Activated CD4-positive, alpha-beta T cell treated with anti-CD3 and anti-CD28 coated beads for 36 hours (primary cell): ENCODE data around the gene USP13. TPM values are rescaled to one million over a fixed set of nuclear protein-coding genes. Genes with fewer than 3 reads are reported as not detected.
"Not testable (repeated sequence)": the region's sequence is repeated elsewhere in the genome, so short reads cannot be mapped to it uniquely, and the experiment has no call there.

Experiments
- ATAC-seq: fragments of 200-7000 bp; cut with Tn5 transposase; one replicate; pipeline ENCODE4 v1.10.0; 2021; ENCODE audit warnings: mild to moderate bottlenecking, moderate library complexity
- CTCF ChIA-PET: fragments of 350-600 bp; sonication (Branson Sonifier 250); formaldehyde crosslinking; loops from one replicate; lab custom pipeline; 2021; ENCODE audit warnings: antibody characterized with exemption; lab: Charles Lee
- POLR2A ChIA-PET: fragments of 350-600 bp; sonication (Branson Sonifier 250); formaldehyde crosslinking; loops from one replicate; lab custom pipeline; 2021; ENCODE audit warnings: antibody characterized with exemption, inconsistent platforms; lab: Charles Lee
- DNase-seq: peaks from one replicate; pipeline ENCODE4 v3.0.0-alpha.2; 2020
- H3K27ac Mint-ChIP-seq: one replicate; pipeline ENCODE4 v1.8.0; 2021; ENCODE audit warnings: mixed read lengths
- H3K27me3 Mint-ChIP-seq: one replicate; pipeline ENCODE4 v1.8.0; 2021; ENCODE audit warnings: mixed read lengths
- H3K36me3 Mint-ChIP-seq: one replicate; pipeline ENCODE4 v1.8.0; 2021; ENCODE audit warnings: low read depth, mixed read lengths
- H3K4me1 Mint-ChIP-seq: one replicate; pipeline ENCODE4 v1.8.0; 2021; ENCODE audit warnings: mixed read lengths
- H3K4me3 Mint-ChIP-seq: one replicate; pipeline ENCODE4 v1.8.0; 2021; ENCODE audit warnings: mild to moderate bottlenecking, moderate library complexity, mixed read lengths
- H3K9me3 Mint-ChIP-seq: one replicate; pipeline ENCODE4 v1.8.0; 2021; ENCODE audit warnings: low read depth, mixed read lengths
- intact Hi-C, 2 experiments: fragments of 100-400 bp; cut with DNase I in 1 of 2; cut with micrococcal nuclease in 1 of 2; formaldehyde crosslinking; loops; one replicate each; pipeline versions ENCODE4 v1.14.2 to v1.15.1; 2022 to 2024; cut with DNase I, micrococcal nuclease
- total RNA-seq, 2 experiments: library from RNA; stranded (reverse); gene quantifications; one replicate each; pipeline ENCODE4 v1.2.3, GENCODE V29; 2021

Gene USP13
- total RNA-seq, 2 experiments from 2014 or later, result 11.2 to 11.6 TPM

DNA sequence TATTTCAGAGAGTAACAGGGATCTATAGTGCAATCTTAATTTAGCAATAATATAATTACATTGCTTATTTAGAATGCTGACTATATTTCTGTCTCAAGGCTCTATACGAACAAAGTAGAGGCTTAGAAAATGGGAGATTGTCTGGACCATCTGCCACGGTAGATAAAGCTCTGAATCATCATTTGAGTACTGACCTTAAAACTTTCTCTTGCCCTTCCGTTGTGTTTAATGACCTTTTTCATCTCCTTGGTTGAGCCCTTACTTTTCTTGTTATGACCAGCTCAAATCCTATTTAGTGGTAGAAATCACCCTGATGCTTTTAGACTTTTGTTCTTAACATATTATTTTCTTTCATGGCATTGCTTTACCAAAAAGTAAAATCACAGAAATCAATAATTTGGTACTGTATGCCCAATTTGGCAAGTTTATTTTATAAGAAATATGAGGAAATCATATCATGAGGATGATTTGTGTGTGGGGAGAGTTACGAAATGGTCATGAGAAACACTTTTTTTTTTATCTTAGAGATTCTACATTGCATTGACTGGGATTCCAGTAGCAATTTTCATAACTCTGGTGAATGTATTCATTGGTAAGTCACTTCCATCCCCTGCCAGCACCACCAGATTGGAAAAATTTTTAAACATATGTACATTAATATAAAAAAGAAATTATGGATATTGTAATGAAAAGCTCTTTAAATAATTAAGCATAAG lies 37.2 kb upstream of the USP13 start:
- peaks cover 5% of the 10 kb centered on the region for H3K4me1 Mint-ChIP-seq
- H3K9me3 Mint-ChIP-seq, result no peaks in the 10 kb centered on the region
- no peaks in the 10 kb centered on the region for H3K27me3 Mint-ChIP-seq
- peaks cover 29% of the 10 kb centered on the region for H3K36me3 Mint-ChIP-seq
- POLR2A ChIA-PET, result no interaction called here
- intact Hi-C loops, result no loop called here
- no peak for ATAC-seq
- H3K4me3 Mint-ChIP-seq, result no peak overlapping the region
- CTCF ChIA-PET, result interaction anchor here (1.1 to 1.3 kb wide), 2 partner anchors 11 to 34 kb away, joined by 3 to 4 read pairs; partner anchors contain the start of genes MRPL47 and NDUFB5
- no peak for DNase-seq
- no peak overlapping the region for H3K27ac Mint-ChIP-seq

DNA sequence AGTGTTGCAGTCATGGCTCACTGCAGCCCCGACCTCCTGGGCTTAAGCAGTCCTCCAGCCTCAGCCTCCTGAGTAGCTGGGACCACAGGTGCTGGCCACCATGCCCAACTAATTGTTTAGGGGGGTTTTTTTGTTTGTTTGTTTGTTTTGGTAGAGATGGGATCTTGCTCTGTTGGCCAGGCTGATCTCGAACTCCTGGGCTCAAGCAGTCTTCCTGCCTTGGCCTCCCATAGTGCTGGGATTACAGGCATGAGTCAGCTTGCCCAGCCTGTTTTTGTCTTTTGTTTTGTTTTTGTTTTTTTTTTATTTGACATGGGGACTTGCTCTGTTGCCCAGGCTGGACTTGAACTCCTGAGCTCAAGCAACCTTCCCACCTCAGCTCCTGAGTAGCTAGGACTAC lies 30.8 kb upstream of the USP13 start:
- Mint-ChIP-seq H3K27ac (no peak overlapping the region), H3K9me3 (no peaks in the 10 kb centered on the region), H3K4me1 (no peaks in the 10 kb centered on the region), H3K36me3 (peaks cover 50% of the 10 kb centered on the region), H3K4me3 (no peak overlapping the region), H3K27me3 (no peaks in the 10 kb centered on the region)
- DNase-seq (no peak), ATAC-seq (no peak)
- intact Hi-C loops, result no loop called here
- CTCF ChIA-PET, result no interaction called here
- POLR2A ChIA-PET, result interaction anchor here (0.6 kb wide), 1 partner anchor 67 kb away, joined by 7 read pairs; no protein-coding TSS in a partner anchor

DNA sequence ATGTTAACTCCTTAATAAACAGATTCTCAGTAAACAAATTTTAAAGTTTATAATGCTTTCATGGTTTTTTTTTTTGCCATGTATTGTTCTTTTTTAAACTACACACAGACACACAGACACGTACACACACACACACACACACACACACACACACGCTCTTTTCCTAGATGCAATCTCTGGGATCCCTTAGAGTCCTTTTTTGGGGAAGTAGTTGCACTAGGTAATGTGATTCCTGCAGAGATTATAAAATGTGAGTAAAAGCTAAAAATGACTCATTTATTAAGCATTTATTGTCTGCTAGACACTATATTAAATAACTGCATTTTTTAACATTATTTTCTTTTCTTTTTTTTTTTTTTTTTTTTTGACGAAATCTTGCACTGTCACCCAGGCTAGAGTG lies 28.4 kb upstream of the USP13 start:
- intact Hi-C loops, result no loop called here
- H3K4me3 Mint-ChIP-seq, result no peak overlapping the region
- no peaks in the 10 kb centered on the region for H3K27me3 Mint-ChIP-seq
- no peaks in the 10 kb centered on the region for H3K9me3 Mint-ChIP-seq
- H3K36me3 Mint-ChIP-seq, result peaks cover 36% of the 10 kb centered on the region
- no peak overlapping the region for H3K27ac Mint-ChIP-seq
- H3K4me1 Mint-ChIP-seq, result no peaks in the 10 kb centered on the region
- ChIA-PET POLR2A (no interaction called here), CTCF (no interaction called here)
- DNase-seq (no peak), ATAC-seq (no peak)

GRCh38 chr3:179630753-179631451 lies 21.9 kb upstream of the USP13 start:
- ChIA-PET POLR2A (no interaction called here), CTCF (no interaction called here)
- no peak overlapping the region for H3K4me3 Mint-ChIP-seq
- H3K27me3 Mint-ChIP-seq, result no peaks in the 10 kb centered on the region
- H3K9me3 Mint-ChIP-seq, result no peaks in the 10 kb centered on the region
- DNase-seq (no peak), ATAC-seq (no peak)
- no peak overlapping the region for H3K27ac Mint-ChIP-seq
- no peaks in the 10 kb centered on the region for H3K4me1 Mint-ChIP-seq
- peaks cover under 1% of the 10 kb centered on the region for H3K36me3 Mint-ChIP-seq
- intact Hi-C loops, result no loop called here

DNA sequence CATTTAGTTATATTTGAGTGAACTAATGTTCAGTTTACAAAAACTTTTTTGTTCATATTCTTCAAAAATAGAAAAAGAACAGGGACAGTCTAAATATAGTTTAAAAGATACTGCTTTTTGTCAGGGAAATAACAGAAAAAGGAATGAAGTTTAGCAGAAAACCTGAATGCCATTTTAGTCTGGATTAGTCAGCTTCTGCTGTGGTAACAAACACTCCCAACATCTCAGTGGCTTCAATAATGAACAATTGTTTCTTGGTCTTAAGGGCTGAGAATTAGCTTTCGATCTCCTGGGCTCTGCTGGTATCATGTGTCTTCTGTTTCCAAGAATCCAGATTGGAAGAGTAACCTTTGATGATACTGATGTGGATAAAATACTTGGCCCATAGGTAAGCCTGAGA lies 12.4 kb upstream of the USP13 start:
- Mint-ChIP-seq H3K27ac (no peak overlapping the region), H3K4me1 (peaks cover 8% of the 10 kb centered on the region), H3K27me3 (no peaks in the 10 kb centered on the region), H3K36me3 (no peaks in the 10 kb centered on the region), H3K4me3 (no peak overlapping the region), H3K9me3 (peaks cover 1% of the 10 kb centered on the region)
- DNase-seq, result no peak
- POLR2A ChIA-PET, result no interaction called here
- intact Hi-C loops, result no loop called here
- ATAC-seq, result no peak
- CTCF ChIA-PET, result interaction anchor here (1.1 kb wide), 1 partner anchor 9 kb away, joined by 3 read pairs; no protein-coding TSS in a partner anchor

DNA sequence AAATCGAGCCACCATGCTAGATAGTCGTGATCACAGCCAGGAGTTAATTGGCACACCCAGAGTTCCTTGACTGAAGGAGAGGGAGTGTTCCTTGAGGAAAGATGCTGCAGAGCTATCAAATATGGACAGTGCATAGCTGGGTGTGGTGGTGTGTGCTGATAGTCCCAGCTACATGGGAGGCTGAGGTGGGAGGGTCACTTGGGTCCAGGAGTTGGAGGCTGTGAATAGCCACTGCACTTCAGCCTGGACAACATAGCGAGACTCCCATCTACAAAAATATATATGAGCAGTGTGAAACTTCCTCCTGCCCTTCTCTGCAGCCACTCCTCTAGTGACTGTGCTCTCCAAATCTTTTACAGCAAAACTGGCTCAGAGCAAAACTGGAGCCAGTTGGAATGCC lies 10.0 kb upstream of the USP13 start:
- intact Hi-C loops, result no loop called here
- POLR2A ChIA-PET, result no interaction called here
- CTCF ChIA-PET, result interaction anchor here (0.8 kb wide), 1 partner anchor 190 kb away, joined by 4 read pairs; no protein-coding TSS in a partner anchor
- Mint-ChIP-seq H3K27me3 (no peaks in the 10 kb centered on the region), H3K4me1 (peaks cover 8% of the 10 kb centered on the region), H3K27ac (no peak overlapping the region), H3K36me3 (no peaks in the 10 kb centered on the region), H3K4me3 (no peak overlapping the region), H3K9me3 (peaks cover 1% of the 10 kb centered on the region)
- ATAC-seq (no peak), DNase-seq (no peak)

- H3K27me3 Mint-ChIP-seq, H3K4me3 Mint-ChIP-seq, H3K36me3 Mint-ChIP-seq, intact Hi-C loops, H3K4me1 Mint-ChIP-seq, DNase-seq, POLR2A ChIA-PET, ATAC-seq, H3K9me3 Mint-ChIP-seq, H3K27ac Mint-ChIP-seq: not testable (repeated sequence)
- CTCF ChIA-PET, result interaction anchor here (1.7 kb wide), 1 partner anchor 11 kb away, joined by 5 read pairs; no protein-coding TSS in a partner anchor
Observed at GRCh38 chr3:179643837-179644236, 9.0 kb upstream of the USP13 start.

- H3K27me3 Mint-ChIP-seq, result no peaks in the 10 kb centered on the region
- no peak for ATAC-seq
- CTCF ChIA-PET, result no interaction called here
- H3K4me1 Mint-ChIP-seq, result peaks cover 8% of the 10 kb centered on the region
- no peaks in the 10 kb centered on the region for H3K36me3 Mint-ChIP-seq
- POLR2A ChIA-PET, result no interaction called here
- DNase-seq, result no peak
- H3K4me3 Mint-ChIP-seq, result no peak overlapping the region
- H3K9me3 Mint-ChIP-seq, result no peaks in the 10 kb centered on the region
- H3K27ac Mint-ChIP-seq, result no peak overlapping the region
- intact Hi-C loops, result no loop called here
Observed at GRCh38 chr3:179646177-179646576, 6.7 kb upstream of the USP13 start.

- Mint-ChIP-seq H3K9me3 (no peaks in the 10 kb centered on the region), H3K27me3 (peaks cover 7% of the 10 kb centered on the region), H3K27ac (peak overlapping the region; percentile 9), H3K4me1 (peaks cover 22% of the 10 kb centered on the region), H3K4me3 (peak overlapping the region; percentile 81), H3K36me3 (peaks cover 10% of the 10 kb centered on the region)
- ChIA-PET POLR2A (interaction anchor here (1.0 kb wide), 1 partner anchor 43 kb away, joined by 3 read pairs; no protein-coding TSS in a partner anchor), CTCF (interaction anchor here (0.6 kb wide), 1 partner anchor 460 kb away, joined by 3 read pairs; no protein-coding TSS in a partner anchor)
- DNase-seq (no peak), ATAC-seq (no peak)
- intact Hi-C loops, result loop anchor here (1.0 to 5.0 kb wide), 6 partner anchors 43 to 1260 kb away; partner anchors contain the start of genes ACTL6A (in 1 of the 2), FXR1 (in 1 of the 2), GNB4 (in 1 of the 2) and MRPL47 (in 1 of the 2)
Observed at GRCh38 chr3:179651687-179652446, 973 bp upstream of the USP13 start.

- peak; percentile 81 for DNase-seq
- Mint-ChIP-seq H3K4me3 (peak overlapping the region; percentile 81), H3K4me1 (peaks cover 22% of the 10 kb centered on the region), H3K9me3 (no peaks in the 10 kb centered on the region), H3K27me3 (peaks cover 7% of the 10 kb centered on the region), H3K27ac (peak overlapping the region; percentile 82), H3K36me3 (peaks cover 10% of the 10 kb centered on the region)
- intact Hi-C loops, result loop anchor here (1.0 to 5.0 kb wide), 6 partner anchors 48 to 1259 kb away; partner anchors contain the start of genes ACTL6A (in 1 of the 2), FXR1 (in 1 of the 2), GNB4 (in 1 of the 2) and MRPL47 (in 1 of the 2)
- ChIA-PET CTCF (interaction anchor here (0.6 to 1.0 kb wide), 4 partner anchors 8 to 569 kb away, joined by 4 to 5 read pairs (median 4); no protein-coding TSS in a partner anchor), POLR2A (interaction anchor here (1.0 kb wide), 1 partner anchor 45 kb away, joined by 3 read pairs; no protein-coding TSS in a partner anchor)
- ATAC-seq, result peak; percentile 69
Observed at GRCh38 chr3:179653096-179653797, 407 bp downstream of the USP13 start.
